ENCODE results near the gene SMIM5.

The SMIM5 gene

DNA sequence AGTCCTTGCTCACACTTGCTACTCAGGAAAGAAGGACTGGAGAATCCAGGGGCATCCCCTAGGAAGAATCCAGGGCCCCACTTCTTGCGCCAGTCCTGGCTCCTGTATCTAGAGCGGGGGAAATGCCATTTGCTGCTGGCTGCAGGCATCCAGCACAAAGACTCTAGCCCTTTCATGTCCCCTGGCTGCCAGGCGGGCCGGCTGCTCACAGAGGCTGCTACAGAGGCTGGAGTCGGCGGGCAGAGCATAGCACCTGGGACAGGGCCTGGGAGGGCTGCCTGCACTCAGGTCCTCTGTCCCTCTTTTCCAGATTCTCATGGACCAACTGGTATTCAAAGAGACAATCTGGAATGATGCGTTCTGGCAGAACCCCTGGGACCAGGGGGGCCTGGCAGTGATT lies 13.8 kb downstream of the SMIM5 start:
- no peak overlapping the region for H4K12ac ChIP-seq (ENCODE audit: low read depth, low read length)
- no peak overlapping the region for H3K14ac ChIP-seq (ENCODE audit: low read length)
- peak overlapping the region; percentile 4 for H2BK120ac ChIP-seq (ENCODE audit: insufficient read depth, low read length, poor library complexity)
- DNase-seq = peak in 1 of 2 donors; percentile 56
- no peak overlapping the region for H3K4ac ChIP-seq (ENCODE audit: low read depth, low read length)
- H3K9me3 ChIP-seq (ENCODE audit: insufficient read depth, low read depth, low read length) = no peaks in the 10 kb centered on the region
- no CpG with 5 or more reads among the region's 7 CpGs for WGBS (ENCODE audit: extremely low coverage, insufficient coverage, insufficient read length)
- peak overlapping the region; percentile 72 for H4K91ac ChIP-seq (ENCODE audit: low read depth, low read length)
- H3K27me3 ChIP-seq (ENCODE audit: insufficient read depth, low read length) = no peaks in the 10 kb centered on the region
- H3K36me3 ChIP-seq (ENCODE audit: control insufficient read depth in 1 of 2, insufficient read depth in 2 of 2, low read length in 2 of 2) = peaks cover 11 to 18% of the 10 kb centered on the region in 2 experiments
- no peak overlapping the region for H3K4me3 ChIP-seq (ENCODE audit: low read depth, low read length)
- H2BK5ac ChIP-seq (ENCODE audit: low read depth, low read length, poor library complexity) = no peak overlapping the region
- peak overlapping the region; percentile 98 for H3K27ac ChIP-seq (ENCODE audit: low read depth, low read length)
- peaks cover 2% of the 10 kb centered on the region for H3K79me2 ChIP-seq (ENCODE audit: control insufficient read depth, insufficient read depth, low read length, poor library complexity)
- H3K79me1 ChIP-seq (ENCODE audit: low read length) = peaks cover 24% of the 10 kb centered on the region
- peak overlapping the region; percentile 1 for H2BK12ac ChIP-seq (ENCODE audit: low read length)
- H3K4me1 ChIP-seq (ENCODE audit: control insufficient read depth in 1 of 2, insufficient read depth in 2 of 2, low read length in 2 of 2) = peaks cover 32 to 36% of the 10 kb centered on the region in 2 experiments
- no peak overlapping the region for H3K23ac ChIP-seq (ENCODE audit: low read length)
- no peak overlapping the region for H4K8ac ChIP-seq (ENCODE audit: low read depth, low read length)
- H2AK5ac ChIP-seq (ENCODE audit: low read length) = no peak overlapping the region
- no peak overlapping the region for H2AFZ ChIP-seq (ENCODE audit: insufficient read depth, low read length, poor library complexity)
- no peak overlapping the region for H3K4me2 ChIP-seq (ENCODE audit: low read length)
- H3K18ac ChIP-seq (ENCODE audit: low read length) = no peak overlapping the region
- no peak overlapping the region for H3K9ac ChIP-seq (ENCODE audit: low read length)

GRCh38 chr17:75647921-75648320 lies 14.7 kb downstream of the SMIM5 start:
- Histone ChIP-seq H3K18ac (ENCODE audit: low read length) (no peak overlapping the region), H3K79me1 (ENCODE audit: low read length) (peaks cover 20% of the 10 kb centered on the region), H2BK5ac (ENCODE audit: low read depth, low read length, poor library complexity) (no peak overlapping the region), H3K27ac (ENCODE audit: low read depth, low read length) (no peak overlapping the region), H3K4me2 (ENCODE audit: low read length) (no peak overlapping the region), H4K91ac (ENCODE audit: low read depth, low read length) (no peak overlapping the region), H3K4me1 (ENCODE audit: control insufficient read depth in 1 of 2, insufficient read depth in 2 of 2, low read length in 2 of 2) (peaks cover 26 to 29% of the 10 kb centered on the region in 2 experiments), H3K79me2 (ENCODE audit: control insufficient read depth, insufficient read depth, low read length, poor library complexity) (peaks cover 2% of the 10 kb centered on the region), H3K9ac (ENCODE audit: low read length) (no peak overlapping the region), H3K9me3 (ENCODE audit: insufficient read depth, low read depth, low read length) (no peaks in the 10 kb centered on the region), H3K14ac (ENCODE audit: low read length) (no peak overlapping the region), H2BK12ac (ENCODE audit: low read length) (no peak overlapping the region), H2BK120ac (ENCODE audit: insufficient read depth, low read length, poor library complexity) (no peak overlapping the region), H3K27me3 (ENCODE audit: insufficient read depth, low read length) (no peaks in the 10 kb centered on the region), H2AK5ac (ENCODE audit: low read length) (no peak overlapping the region), H3K23ac (ENCODE audit: low read length) (no peak overlapping the region), H3K4ac (ENCODE audit: low read depth, low read length) (no peak overlapping the region), H4K8ac (ENCODE audit: low read depth, low read length) (no peak overlapping the region), H4K12ac (ENCODE audit: low read depth, low read length) (no peak overlapping the region), H3K36me3 (ENCODE audit: control insufficient read depth in 1 of 2, insufficient read depth in 2 of 2, low read length in 2 of 2) (peaks cover 14 to 22% of the 10 kb centered on the region in 2 experiments), H3K4me3 (ENCODE audit: low read depth, low read length) (no peak overlapping the region), H2AFZ (ENCODE audit: insufficient read depth, low read length, poor library complexity) (no peak overlapping the region)
- DNase-seq = no peak
- no CpG with 5 or more reads among the region's 7 CpGs for WGBS (ENCODE audit: extremely low coverage, insufficient coverage, insufficient read length)

- Histone ChIP-seq H2BK120ac (ENCODE audit: insufficient read depth, low read length, poor library complexity) (no peak overlapping the region), H3K23ac (ENCODE audit: low read length) (no peak overlapping the region), H3K18ac (ENCODE audit: low read length) (no peak overlapping the region), H3K27me3 (ENCODE audit: insufficient read depth, low read length) (no peaks in the 10 kb centered on the region), H2AFZ (ENCODE audit: insufficient read depth, low read length, poor library complexity) (no peak overlapping the region), H3K79me1 (ENCODE audit: low read length) (peaks cover 11% of the 10 kb centered on the region), H4K91ac (ENCODE audit: low read depth, low read length) (no peak overlapping the region), H4K8ac (ENCODE audit: low read depth, low read length) (no peak overlapping the region), H3K79me2 (ENCODE audit: control insufficient read depth, insufficient read depth, low read length, poor library complexity) (peaks cover 2% of the 10 kb centered on the region), H3K9me3 (ENCODE audit: insufficient read depth, low read depth, low read length) (no peaks in the 10 kb centered on the region), H3K36me3 (ENCODE audit: control insufficient read depth in 1 of 2, insufficient read depth in 2 of 2, low read length in 2 of 2) (peaks cover 14 to 22% of the 10 kb centered on the region in 2 experiments), H3K27ac (ENCODE audit: low read depth, low read length) (no peak overlapping the region), H3K4me3 (ENCODE audit: low read depth, low read length) (no peak overlapping the region), H2BK12ac (ENCODE audit: low read length) (peak overlapping the region; percentile 16), H2BK5ac (ENCODE audit: low read depth, low read length, poor library complexity) (no peak overlapping the region), H2AK5ac (ENCODE audit: low read length) (no peak overlapping the region), H3K14ac (ENCODE audit: low read length) (no peak overlapping the region), H3K4me2 (ENCODE audit: low read length) (no peak overlapping the region), H3K9ac (ENCODE audit: low read length) (no peak overlapping the region), H4K12ac (ENCODE audit: low read depth, low read length) (no peak overlapping the region), H3K4ac (ENCODE audit: low read depth, low read length) (no peak overlapping the region), H3K4me1 (ENCODE audit: control insufficient read depth in 1 of 2, insufficient read depth in 2 of 2, low read length in 2 of 2) (peaks cover 16 to 21% of the 10 kb centered on the region in 2 experiments)
- WGBS (ENCODE audit: extremely low coverage, insufficient coverage, insufficient read length) = no CpG with 5 or more reads among the region's 6 CpGs
- no peak for DNase-seq
Observed at GRCh38 chr17:75649687-75650086, 16.5 kb downstream of the SMIM5 start.

- H3K4ac ChIP-seq (ENCODE audit: low read depth, low read length) = no peak overlapping the region
- H4K12ac ChIP-seq (ENCODE audit: low read depth, low read length) = no peak overlapping the region
- H2BK5ac ChIP-seq (ENCODE audit: low read depth, low read length, poor library complexity) = no peak overlapping the region
- H2AK5ac ChIP-seq (ENCODE audit: low read length) = no peak overlapping the region
- peaks cover 14 to 22% of the 10 kb centered on the region in 2 experiments for H3K36me3 ChIP-seq (ENCODE audit: control insufficient read depth in 1 of 2, insufficient read depth in 2 of 2, low read length in 2 of 2)
- H3K9ac ChIP-seq (ENCODE audit: low read length) = no peak overlapping the region
- no peaks in the 10 kb centered on the region for H3K9me3 ChIP-seq (ENCODE audit: insufficient read depth, low read depth, low read length)
- peaks cover under 1% of the 10 kb centered on the region for H3K79me2 ChIP-seq (ENCODE audit: control insufficient read depth, insufficient read depth, low read length, poor library complexity)
- H3K4me1 ChIP-seq (ENCODE audit: control insufficient read depth in 1 of 2, insufficient read depth in 2 of 2, low read length in 2 of 2) = peaks cover 12 to 13% of the 10 kb centered on the region in 2 experiments
- H4K91ac ChIP-seq (ENCODE audit: low read depth, low read length) = peak overlapping the region; percentile 16
- H3K79me1 ChIP-seq (ENCODE audit: low read length) = peaks cover 8% of the 10 kb centered on the region
- H3K27me3 ChIP-seq (ENCODE audit: insufficient read depth, low read length) = no peaks in the 10 kb centered on the region
- H2BK12ac ChIP-seq (ENCODE audit: low read length) = no peak overlapping the region
- H3K18ac ChIP-seq (ENCODE audit: low read length) = no peak overlapping the region
- no peak overlapping the region for H3K23ac ChIP-seq (ENCODE audit: low read length)
- no peak overlapping the region for H3K27ac ChIP-seq (ENCODE audit: low read depth, low read length)
- H3K14ac ChIP-seq (ENCODE audit: low read length) = no peak overlapping the region
- WGBS (ENCODE audit: extremely low coverage, insufficient coverage, insufficient read length) = no CpG with 5 or more reads among the region's 7 CpGs
- no peak overlapping the region for H2AFZ ChIP-seq (ENCODE audit: insufficient read depth, low read length, poor library complexity)
- H3K4me2 ChIP-seq (ENCODE audit: low read length) = no peak overlapping the region
- DNase-seq = no peak
- H3K4me3 ChIP-seq (ENCODE audit: low read depth, low read length) = no peak overlapping the region
- no peak overlapping the region for H2BK120ac ChIP-seq (ENCODE audit: insufficient read depth, low read length, poor library complexity)
- no peak overlapping the region for H4K8ac ChIP-seq (ENCODE audit: low read depth, low read length)
Observed at GRCh38 chr17:75650874-75651273, 17.6 kb downstream of the SMIM5 start.

Measured in trophoblast cell (in vitro differentiated cells and primary cell).